HS-5 (cell line): ENCODE results near the gene SLC9A9.
A peak's percentile ranks its signal among the peaks of the same experiment; 100 is the strongest.

ENCODE experiments used
- DNase-seq: peaks from one replicate; pipeline ENCODE4 v3.0.0-alpha.2; 2012; ENCODE audit warnings: low read depth

The SLC9A9 gene

GRCh38 chr3:143843587-143843986 lies 4.7 kb downstream of the SLC9A9 start:
- no peak for DNase-seq

- DNase-seq = no peak
These were observed 7.6 kb downstream of the SLC9A9 start for GRCh38 chr3:143840636-143841035.

- DNase-seq = no peak
These were observed 8.3 kb downstream of the SLC9A9 start for GRCh38 chr3:143839980-143840379.

GRCh38 chr3:143837076-143837475 lies 11.2 kb downstream of the SLC9A9 start:
- DNase-seq = no peak

- no peak for DNase-seq
These were observed 13.0 kb downstream of the SLC9A9 start for GRCh38 chr3:143835312-143835711.

- no peak for DNase-seq
These were observed 15.8 kb downstream of the SLC9A9 start for GRCh38 chr3:143832433-143832832.

GRCh38 chr3:143831994-143832393 lies 16.3 kb downstream of the SLC9A9 start:
- DNase-seq = no peak

GRCh38 chr3:143831208-143831607 lies 17.1 kb downstream of the SLC9A9 start:
- DNase-seq = peak; percentile 58

DNA sequence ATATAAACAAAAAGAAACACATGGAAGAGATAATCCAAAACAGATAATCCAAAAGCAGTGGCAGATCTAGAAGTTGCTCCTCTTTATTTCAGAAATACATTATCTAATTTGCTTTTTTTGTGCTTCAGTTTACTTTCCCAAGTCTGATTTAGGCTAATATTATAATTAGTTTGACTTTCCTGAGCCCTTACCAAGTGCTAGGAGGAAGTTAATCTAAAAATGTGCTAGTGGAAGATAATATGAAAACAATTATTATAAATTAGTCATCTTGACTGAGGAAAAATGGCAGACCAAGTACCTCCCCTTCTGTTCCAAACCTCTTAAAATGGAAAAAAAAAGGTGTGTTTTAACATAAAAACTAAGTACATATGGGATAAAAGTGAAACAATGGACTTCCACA lies 17.5 kb downstream of the SLC9A9 start:
- DNase-seq = no peak

DNA sequence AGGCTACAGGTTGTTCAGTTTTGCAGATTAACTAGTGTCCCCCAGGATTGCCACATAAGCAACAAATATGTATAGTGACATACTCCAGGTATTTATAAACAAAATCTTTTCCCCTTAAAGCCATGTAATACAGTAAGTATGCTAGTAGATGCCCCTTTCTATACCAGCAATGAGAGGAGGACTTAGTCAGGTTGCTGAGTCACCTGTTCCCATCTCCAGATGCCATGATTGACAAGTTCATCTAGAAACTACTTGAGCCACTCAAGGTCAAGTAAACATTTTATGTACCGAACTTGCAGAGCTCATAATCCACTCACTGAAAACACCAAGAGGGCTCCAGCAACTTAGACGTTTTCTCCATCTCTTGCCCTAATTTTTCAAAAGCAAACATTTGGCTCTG lies 18.2 kb downstream of the SLC9A9 start:
- DNase-seq = no peak

- DNase-seq = no peak
These were observed 20.8 kb downstream of the SLC9A9 start for GRCh38 chr3:143827425-143827824.

- no peak for DNase-seq
These were observed 22.0 kb downstream of the SLC9A9 start for GRCh38 chr3:143826296-143826695.

DNA sequence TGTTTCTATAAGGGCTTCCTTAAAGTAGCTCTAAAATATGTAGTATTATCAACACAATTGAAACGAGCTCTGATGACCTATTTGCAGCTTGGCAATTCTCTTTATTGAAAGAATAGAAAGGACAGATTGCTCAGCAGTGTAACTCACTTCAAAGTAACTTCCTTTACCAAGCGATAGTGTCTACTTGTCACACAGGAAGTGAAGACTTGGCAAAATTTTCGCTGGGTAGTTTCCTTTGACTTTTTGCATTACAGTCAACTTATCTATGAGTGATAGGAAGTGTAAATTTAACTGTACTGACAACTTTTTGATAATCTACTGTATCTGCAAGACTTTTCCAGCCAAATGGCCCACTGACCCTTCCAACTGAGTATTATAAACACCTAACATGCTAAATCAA lies 22.8 kb downstream of the SLC9A9 start:
- DNase-seq = no peak

DNA sequence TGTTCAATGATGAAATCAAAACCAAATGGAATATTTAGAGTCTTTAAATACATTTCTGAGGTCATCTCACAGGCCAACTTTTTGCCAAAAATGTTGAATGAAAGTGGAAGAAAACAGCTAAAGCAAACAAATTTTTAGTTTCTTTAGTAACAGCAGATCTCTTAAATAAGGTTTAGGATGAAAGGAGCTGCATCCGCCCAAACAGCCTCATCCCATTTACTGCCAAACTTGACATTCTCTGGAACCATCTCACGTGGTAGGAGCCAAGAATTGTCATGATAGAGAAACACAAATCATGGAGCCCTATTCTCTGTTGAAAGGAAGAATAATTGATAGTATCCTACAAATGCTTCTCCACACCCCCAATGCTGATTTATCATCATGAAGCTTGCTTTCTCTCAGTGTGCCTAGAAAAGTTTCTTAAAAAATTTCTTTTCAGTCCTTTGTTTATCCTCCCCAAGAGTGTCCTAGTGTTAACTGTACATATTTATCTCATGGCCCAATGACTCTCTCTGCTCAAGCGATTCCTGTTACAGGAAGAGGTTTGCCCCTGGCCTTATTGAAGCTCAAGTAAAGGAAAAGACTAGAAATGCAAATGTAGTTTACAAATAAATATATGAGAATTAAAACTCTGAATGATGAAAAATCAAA lies 23.4 kb downstream of the SLC9A9 start:
- DNase-seq = no peak

GRCh38 chr3:143822798-143823197 lies 25.5 kb downstream of the SLC9A9 start:
- no peak for DNase-seq

- no peak for DNase-seq
These were observed 25.9 kb downstream of the SLC9A9 start for GRCh38 chr3:143822374-143822773.

DNA sequence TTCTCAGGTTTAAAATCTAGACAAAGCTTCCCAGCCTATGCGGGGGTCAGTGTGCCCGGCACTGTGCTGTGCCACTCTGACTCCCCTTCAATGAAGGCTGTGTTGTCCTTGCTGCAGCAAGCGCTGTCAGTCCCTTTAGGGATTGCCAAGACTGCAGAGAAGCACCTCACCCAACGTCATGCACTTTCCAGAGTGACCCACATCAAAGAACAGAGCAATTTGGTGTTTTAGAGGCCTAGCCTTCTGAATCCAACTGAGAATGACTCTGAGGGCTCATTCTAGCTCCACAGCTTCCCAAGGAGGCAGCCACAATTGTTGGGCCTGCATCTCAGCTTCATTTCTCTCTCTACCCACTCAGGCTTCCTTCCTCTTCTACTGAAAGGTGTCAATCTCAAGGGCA lies 26.4 kb downstream of the SLC9A9 start:
- no peak for DNase-seq

- DNase-seq = no peak
These were observed 27.6 kb downstream of the SLC9A9 start for GRCh38 chr3:143820466-143821221.

DNA sequence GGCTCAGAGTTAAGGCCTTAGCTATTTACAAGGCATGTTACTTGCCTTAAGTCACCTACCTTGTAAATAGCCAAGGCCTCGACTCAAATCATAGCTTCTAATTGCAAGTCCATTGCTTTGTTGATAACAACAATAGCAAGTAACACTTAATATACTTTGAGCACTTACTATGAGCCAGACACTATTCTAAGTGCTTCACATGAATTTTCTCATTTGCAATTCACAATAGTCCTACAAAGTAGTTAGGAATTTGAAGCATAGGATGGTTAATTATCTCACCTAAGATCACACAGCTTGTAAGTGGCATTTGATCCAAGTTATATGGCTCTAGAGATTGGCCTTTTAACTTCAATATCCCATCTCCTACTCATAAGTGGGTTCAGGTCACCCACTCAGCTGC lies 28.4 kb downstream of the SLC9A9 start:
- DNase-seq = no peak

GRCh38 chr3:143814443-143814889 lies 33.8 kb downstream of the SLC9A9 start:
- DNase-seq = no peak

DNA sequence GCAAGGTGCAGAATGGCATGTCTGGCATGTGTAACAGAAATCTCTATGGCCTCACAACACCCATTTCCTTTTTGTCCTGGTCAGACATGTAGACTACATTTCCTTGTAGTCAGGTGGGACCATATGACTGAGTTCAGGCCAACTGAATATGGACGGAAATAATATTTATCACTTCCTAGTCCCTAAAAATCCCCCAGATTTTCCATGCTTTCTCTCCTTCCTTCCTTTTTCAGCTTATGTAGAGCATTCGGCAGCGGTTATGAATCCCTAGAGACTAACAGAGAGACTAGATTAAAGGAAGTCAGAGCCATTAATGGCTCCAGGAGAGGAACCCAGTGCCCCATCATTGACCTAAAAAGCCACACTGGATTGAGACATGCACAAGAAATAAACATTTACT lies 35.8 kb downstream of the SLC9A9 start:
- DNase-seq = no peak

DNA sequence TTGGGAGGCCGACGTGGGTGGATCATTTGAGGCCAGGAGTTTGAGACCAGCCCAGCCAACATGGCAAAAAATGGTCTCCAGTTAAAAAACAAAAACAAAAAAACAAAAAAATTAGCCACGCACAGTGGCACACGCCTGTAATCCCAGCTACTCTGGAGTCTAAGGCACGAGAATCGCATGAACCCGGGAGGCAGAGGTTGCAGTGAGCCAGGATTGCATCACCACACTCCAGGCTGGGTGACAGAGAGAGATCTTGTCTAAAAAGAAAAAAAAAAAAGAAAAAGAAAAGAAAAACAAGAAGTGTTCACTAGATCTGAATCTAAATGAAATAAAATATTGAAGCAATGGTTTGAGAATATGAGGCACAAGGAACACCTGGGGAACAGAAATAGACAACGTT lies 36.7 kb downstream of the SLC9A9 start:
- DNase-seq = no peak

- DNase-seq = no peak
These were observed 37.4 kb downstream of the SLC9A9 start for GRCh38 chr3:143810953-143811265.
